Esophagus squamous epithelium (tissue), 5 donors: ENCODE data around the gene CHI3L2. TPM values are rescaled to one million over a fixed set of nuclear protein-coding genes. Genes with fewer than 3 reads are reported as not detected.

Source experiments
- DNase-seq: peaks from one replicate; lab custom pipeline; 2025; lab: John Stamatoyannopoulos, UW
- H3K27ac ChIP-seq, 4 donors: fragments of 200-600 bp; sonication (generic); one replicate each; pipeline ENCODE4 v1.5.1; 2016 to 2019; ENCODE audit warnings: mild to moderate bottlenecking in 1 of 4
- H3K27me3 ChIP-seq, 4 donors: fragments of 200-600 bp; sonication (generic); 1 replicate in 3 of 4; 2 replicates in 1 of 4; pipeline versions ENCODE4 v1.5.1 to v1.6.0; 2017 to 2021; ENCODE audit warnings: antibody characterized with exemption in 1 of 4
- H3K36me3 ChIP-seq, 3 donors: fragments of 200-600 bp; sonication (generic); one replicate each; pipeline ENCODE4 v1.5.1; 2016 to 2019
- H3K4me1 ChIP-seq, 3 donors: fragments of 200-600 bp; sonication (generic); one replicate each; pipeline ENCODE4 v1.5.1; 2017 to 2019
- H3K4me3 ChIP-seq, 4 donors: fragments of 200-600 bp; sonication (generic); 1 replicate in 3 of 4; 2 replicates in 1 of 4; pipeline ENCODE4 v1.5.1; 2016 to 2019; ENCODE audit warnings: mild to moderate bottlenecking in 2 of 4, moderate library complexity in 1 of 4
- H3K9me3 ChIP-seq, 3 donors: fragments of 200-600 bp; sonication (generic); one replicate each; pipeline ENCODE4 v1.5.1; 2016 to 2019
- POLR2A ChIP-seq, 4 donors: fragments of 450-650 bp; IDR thresholded peaks; one replicate each; pipeline ENCODE4 v1.6.1; 2017; ENCODE audit warnings: antibody characterized with exemption in 4 of 4, mild to moderate bottlenecking in 4 of 4, moderate library complexity in 3 of 4
- WGBS, 2 donors: methylation state at CpG; one replicate each; pipeline ENCODE4 v1.1.5; 2018; 5-methylcytosine and 5-hydroxymethylcytosine counted together
- intact Hi-C: fragments of 100-400 bp; cut with DNase I; formaldehyde crosslinking; loops from one replicate; pipeline ENCODE4 v1.15.0; 2022
- total RNA-seq, 4 donors: library from RNA; depleted of rRNA; stranded (reverse); fragments of >200 nt; gene quantifications; one replicate each; pipeline ENCODE4 v1.1.0, GENCODE V29; 2016
- TF ChIP-seq, protein P1 (sequence below), 6 experiments: fragments of 450-650 bp in 4 of 6; fragments of 200-600 bp in 2 of 6; sonication (generic) in 2 of 6; IDR thresholded peaks; one replicate each; pipeline ENCODE4 v1.5.1; 2016 to 2019; ENCODE audit warnings: antibody characterized with exemption in 6 of 6, mild to moderate bottlenecking in 4 of 6, moderate library complexity in 4 of 6
- donor health status: DM: yes; HTN: yes; CAD: no.

Gene CHI3L2
- total RNA-seq, 4 donors from 2014 or later = 0.57 to 42.4 (median 1.8) TPM

DNA sequence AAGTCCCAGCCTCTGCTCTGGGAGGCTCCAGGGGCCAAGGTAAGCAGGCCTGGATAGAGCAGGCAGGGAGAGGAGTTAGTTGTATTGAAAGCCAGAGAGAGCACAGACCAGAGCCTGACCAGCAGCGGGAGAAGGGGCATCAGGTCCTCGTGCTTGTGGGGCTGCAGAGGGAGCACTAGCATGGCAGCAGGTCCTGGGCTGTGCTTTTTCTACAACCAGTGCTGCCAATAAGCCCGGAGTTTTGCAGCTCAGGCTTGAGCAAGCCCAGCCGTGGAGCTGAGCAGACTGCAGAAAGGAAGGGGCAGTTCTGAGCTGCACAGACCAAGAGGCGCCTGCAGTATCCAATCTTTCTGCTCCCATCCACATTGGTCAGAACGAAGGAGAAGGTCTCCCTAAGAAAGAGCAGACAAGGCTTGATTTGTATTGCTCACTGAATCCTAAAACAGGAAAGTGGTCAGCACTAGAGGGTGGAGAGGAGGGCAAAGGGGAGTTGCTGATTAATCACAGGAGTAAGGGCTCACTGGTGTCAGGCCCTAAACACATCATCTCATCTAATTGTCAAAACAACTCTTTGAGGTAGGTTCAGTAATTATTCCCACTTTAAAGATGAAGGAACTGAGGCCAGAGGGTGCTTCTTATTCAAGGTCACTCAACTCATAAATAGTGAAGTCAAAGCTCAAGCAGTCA is 29.8 kb upstream of the CHI3L2 start:
- Histone ChIP-seq H3K36me3 (peaks cover 4 to 60% (median 13%) of the 10 kb centered on the region in 3 donors), H3K9me3 (no peaks in the 10 kb centered on the region), H3K27me3 (no peaks in the 10 kb centered on the region), H3K4me3 (peak overlapping the region in 3 of 4 donors; percentile 35 to 88 (median 58)), H3K27ac (peak overlapping the region in 1 of 4 donors; percentile 96), H3K4me1 (peaks cover 45 to 100% (median 52%) of the 10 kb centered on the region in 3 donors)
- intact Hi-C loops = loop anchor here (10.0 kb wide), 1 partner anchor 53 kb away; the partner anchor contains the start of genes CEPT1 and DRAM2
- DNase-seq = no peak
- WGBS, 2 donors = 47 to 90% methylated on average over 4 to 6 of the region's 6 CpGs
- no peak for TF ChIP-seq POLR2A (IDR thresholded peaks at IDR 0.05)
- TF ChIP-seq, protein P1, sequence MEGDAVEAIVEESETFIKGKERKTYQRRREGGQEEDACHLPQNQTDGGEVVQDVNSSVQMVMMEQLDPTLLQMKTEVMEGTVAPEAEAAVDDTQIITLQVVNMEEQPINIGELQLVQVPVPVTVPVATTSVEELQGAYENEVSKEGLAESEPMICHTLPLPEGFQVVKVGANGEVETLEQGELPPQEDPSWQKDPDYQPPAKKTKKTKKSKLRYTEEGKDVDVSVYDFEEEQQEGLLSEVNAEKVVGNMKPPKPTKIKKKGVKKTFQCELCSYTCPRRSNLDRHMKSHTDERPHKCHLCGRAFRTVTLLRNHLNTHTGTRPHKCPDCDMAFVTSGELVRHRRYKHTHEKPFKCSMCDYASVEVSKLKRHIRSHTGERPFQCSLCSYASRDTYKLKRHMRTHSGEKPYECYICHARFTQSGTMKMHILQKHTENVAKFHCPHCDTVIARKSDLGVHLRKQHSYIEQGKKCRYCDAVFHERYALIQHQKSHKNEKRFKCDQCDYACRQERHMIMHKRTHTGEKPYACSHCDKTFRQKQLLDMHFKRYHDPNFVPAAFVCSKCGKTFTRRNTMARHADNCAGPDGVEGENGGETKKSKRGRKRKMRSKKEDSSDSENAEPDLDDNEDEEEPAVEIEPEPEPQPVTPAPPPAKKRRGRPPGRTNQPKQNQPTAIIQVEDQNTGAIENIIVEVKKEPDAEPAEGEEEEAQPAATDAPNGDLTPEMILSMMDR (IDR thresholded peaks at IDR 0.05) = peak in 1 of 6 experiments; percentile 21

DNA sequence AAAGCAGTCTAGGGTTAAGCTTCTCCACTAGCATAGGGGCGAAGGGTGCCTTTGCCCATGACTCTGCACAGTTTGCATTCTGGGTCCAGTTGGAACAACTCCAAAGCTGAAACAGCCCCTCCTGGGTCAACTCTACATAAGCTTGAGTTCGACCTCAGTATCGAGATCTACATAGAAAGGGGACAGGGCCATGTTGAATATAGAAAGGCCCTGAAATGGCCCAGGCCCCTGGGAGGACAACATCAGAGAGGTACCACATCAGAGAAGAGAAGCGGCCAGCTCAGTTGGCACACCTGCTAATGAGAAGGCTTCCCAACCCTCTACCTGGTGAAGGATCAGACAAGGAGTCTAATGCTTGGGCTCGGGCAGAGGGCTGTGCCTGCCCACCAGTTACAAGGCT is 28.7 kb upstream of the CHI3L2 start:
- no peak for TF ChIP-seq POLR2A (IDR thresholded peaks at IDR 0.05)
- TF ChIP-seq, protein P1 (IDR thresholded peaks at IDR 0.05) = no peak
- WGBS, 2 donors = 80 to 93% methylated on average over 1 to 3 of the region's 5 CpGs
- peak overlapping the region; percentile 93 to 99 (median 94) for H3K27ac ChIP-seq
- H3K4me3 ChIP-seq = peak overlapping the region; percentile 21 to 88 (median 46)
- DNase-seq = no peak
- H3K9me3 ChIP-seq = no peaks in the 10 kb centered on the region
- peaks cover 49 to 100% (median 50%) of the 10 kb centered on the region in 3 donors for H3K4me1 ChIP-seq
- intact Hi-C loops = loop anchor here (10.0 kb wide), 1 partner anchor 54 kb away; the partner anchor contains the start of genes CEPT1 and DRAM2
- peaks cover 4 to 58% (median 13%) of the 10 kb centered on the region in 3 donors for H3K36me3 ChIP-seq
- peaks cover 0 to 6% (median 0%) of the 10 kb centered on the region in 4 donors for H3K27me3 ChIP-seq

DNA sequence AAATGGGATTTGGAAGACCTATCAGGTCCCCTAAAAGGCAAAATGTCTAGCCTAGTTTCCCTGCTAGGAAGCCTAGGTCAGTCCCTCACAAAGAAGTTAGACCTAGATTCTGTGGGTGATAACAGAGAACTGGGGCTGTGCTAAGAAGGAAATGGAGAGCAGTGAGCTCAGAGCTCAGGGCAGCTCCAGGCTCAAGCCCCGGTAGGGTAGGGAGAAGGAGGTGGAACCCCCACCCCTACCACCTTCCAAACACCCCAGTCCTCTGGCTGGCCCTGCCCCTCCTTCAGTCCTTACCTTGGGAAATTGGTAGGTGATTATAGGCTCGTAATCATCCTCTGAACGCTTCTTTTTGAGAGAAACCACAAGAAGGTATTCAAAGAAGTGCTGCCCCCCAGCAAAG is 28.2 kb upstream of the CHI3L2 start:
- peak overlapping the region; percentile 93 to 99 (median 94) for H3K27ac ChIP-seq
- H3K4me3 ChIP-seq = peak overlapping the region; percentile 21 to 88 (median 46)
- intact Hi-C loops = loop anchor here (10.0 kb wide), 1 partner anchor 55 kb away; the partner anchor contains the start of genes CEPT1 and DRAM2
- peaks cover 4 to 53% (median 13%) of the 10 kb centered on the region in 3 donors for H3K36me3 ChIP-seq
- 77% methylated on average over 2 of the region's 3 CpGs; no CpG with 5 or more reads in 1 of the 2 donors for WGBS, 2 donors
- TF ChIP-seq, protein P1 (IDR thresholded peaks at IDR 0.05) = no peak
- TF ChIP-seq POLR2A (IDR thresholded peaks at IDR 0.05) = no peak
- peaks cover 44 to 100% (median 47%) of the 10 kb centered on the region in 3 donors for H3K4me1 ChIP-seq
- DNase-seq = no peak
- H3K9me3 ChIP-seq = no peaks in the 10 kb centered on the region
- H3K27me3 ChIP-seq = peaks cover 0 to 11% (median 0%) of the 10 kb centered on the region in 4 donors

DNA sequence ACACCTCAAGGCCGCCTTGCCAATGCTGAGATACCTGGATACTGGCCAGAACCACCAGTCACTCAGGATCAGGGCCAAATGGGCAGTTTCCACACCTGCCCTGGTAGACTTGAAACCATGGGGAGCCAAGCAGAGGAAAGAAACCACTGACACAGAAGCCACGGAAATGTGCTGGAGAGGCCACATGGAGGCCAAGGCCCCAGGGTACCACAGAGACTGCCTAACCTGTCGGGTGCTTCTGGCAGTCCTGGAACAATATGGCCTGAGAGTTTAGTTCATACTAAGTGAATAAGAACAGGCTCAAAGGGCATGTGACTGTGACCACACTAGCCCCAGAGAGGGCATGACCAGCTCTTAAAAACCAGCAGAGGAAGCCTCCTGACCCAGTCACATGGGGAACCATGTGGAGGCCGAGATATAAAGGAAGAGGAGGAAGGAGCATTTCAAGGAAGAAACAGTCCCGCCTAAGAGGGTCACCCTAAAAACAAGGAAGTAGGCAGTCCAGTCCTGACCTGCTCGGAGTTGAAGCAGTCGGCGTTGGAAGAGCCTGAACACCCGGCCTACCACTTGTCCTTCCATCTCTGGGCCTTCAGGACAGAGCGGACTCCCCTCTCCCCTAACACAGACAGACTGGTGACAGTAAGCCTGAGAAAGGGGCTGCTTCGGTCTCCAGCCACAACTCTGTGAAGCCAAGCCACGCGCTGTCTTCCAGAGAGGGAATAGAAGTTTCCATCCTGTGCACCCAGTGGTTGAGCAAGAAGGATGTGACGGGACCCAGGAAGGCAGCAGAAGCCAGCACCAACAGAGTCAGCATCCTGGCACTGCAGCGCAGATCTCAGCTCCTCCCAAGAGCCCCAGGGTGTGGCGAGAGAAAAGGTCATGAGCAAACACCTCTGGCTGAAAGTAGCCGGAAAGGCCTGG is 27.4 kb upstream of the CHI3L2 start, which contains the start of gene DENND2D:
DENND2D (minus strand) TSS at position 766 of the 921 bp plus-strand sequence; CDS start at position 579, 187 bp downstream.
- peak in 2 of 4 donors; percentile 21 to 53 for TF ChIP-seq POLR2A (IDR thresholded peaks at IDR 0.05)
- TF ChIP-seq, protein P1 (IDR thresholded peaks at IDR 0.05) = no peak
- 60 to 67% methylated on average over 14 to 17 of the region's 17 CpGs for WGBS, 2 donors
- peaks cover 35 to 100% (median 42%) of the 10 kb centered on the region in 3 donors for H3K4me1 ChIP-seq

More for the DNA sequence above, 27.4 kb upstream of the CHI3L2 start, which contains the start of gene DENND2D:
- Histone ChIP-seq H3K9me3 (no peaks in the 10 kb centered on the region), H3K4me3 (peak within 1 kb of the TSS; percentile 21 to 88 (median 46)), H3K27ac (peak within 1 kb of the TSS; percentile 93 to 99 (median 94)), H3K27me3 (peaks cover 0 to 12% (median 0%) of the 10 kb centered on the region in 4 donors), H3K36me3 (peaks cover 4 to 45% (median 13%) of the 10 kb centered on the region in 3 donors)
- intact Hi-C loops = loop anchor here (10.0 kb wide), 1 partner anchor 55 kb away; the partner anchor contains the start of genes CEPT1 and DRAM2
- DNase-seq = no peak
